Memory B cell (primary cell): ENCODE results near the gene ARAP2.
A peak's percentile ranks its signal among the peaks of the same experiment; 100 is the strongest.

Experiments used
- ATAC-seq: fragments of 150-1000 bp; cut with Tn5 transposase; 2 replicates; pipeline ENCODE4 v1.10.0; 2021; ENCODE audit warnings: low read depth, mild to moderate bottlenecking, moderate library complexity
- DNase-seq, 2 donors: peaks; one replicate each; pipeline ENCODE4 v3.0.0; 2022; ENCODE audit warnings: low spot score in 2 of 2
- H3K27ac Mint-ChIP-seq: one replicate; pipeline ENCODE4 v1.8.0; 2022; ENCODE audit warnings: mild to moderate bottlenecking, moderate library complexity, mixed read lengths
- H3K27me3 Mint-ChIP-seq: one replicate; pipeline ENCODE4 v1.8.0; 2022; ENCODE audit warnings: mixed read lengths
- H3K36me3 Mint-ChIP-seq: one replicate; pipeline ENCODE4 v1.8.0; 2022; ENCODE audit warnings: mild to moderate bottlenecking, mixed read lengths
- H3K4me1 Mint-ChIP-seq: one replicate; pipeline ENCODE4 v1.8.0; 2022; ENCODE audit warnings: mixed read lengths
- H3K4me3 Mint-ChIP-seq: one replicate; pipeline ENCODE4 v1.8.0; 2022; ENCODE audit warnings: mild to moderate bottlenecking, moderate library complexity, mixed read lengths
- H3K9me3 Mint-ChIP-seq: one replicate; pipeline ENCODE4 v1.8.0; 2022; ENCODE audit warnings: mixed read lengths

The ARAP2 gene

GRCh38 chr4:36173905-36174304, 70.4 kb downstream of the ARAP2 start:
- Mint-ChIP-seq H3K4me3 (no peak overlapping the region), H3K4me1 (peaks cover 2% of the 10 kb centered on the region), H3K27me3 (no peaks in the 10 kb centered on the region), H3K9me3 (no peaks in the 10 kb centered on the region), H3K36me3 (peaks cover 23% of the 10 kb centered on the region), H3K27ac (peak overlapping the region; percentile 85)
- DNase-seq (no peak), ATAC-seq (no peak)

- H3K9me3 Mint-ChIP-seq: no peaks in the 10 kb centered on the region
- DNase-seq (no peak), ATAC-seq (no peak)
- no peaks in the 10 kb centered on the region for H3K27me3 Mint-ChIP-seq
- no peak overlapping the region for H3K4me3 Mint-ChIP-seq
- H3K36me3 Mint-ChIP-seq: peaks cover 15% of the 10 kb centered on the region
- H3K27ac Mint-ChIP-seq: no peak overlapping the region
- H3K4me1 Mint-ChIP-seq: peaks cover 2% of the 10 kb centered on the region
Observed at GRCh38 chr4:36172656-36173055, 71.7 kb downstream of the ARAP2 start.

- ATAC-seq (no peak), DNase-seq (no peak)
- Mint-ChIP-seq H3K27ac (peak overlapping the region; percentile 56), H3K36me3 (peaks cover 16% of the 10 kb centered on the region), H3K4me1 (no peaks in the 10 kb centered on the region), H3K9me3 (no peaks in the 10 kb centered on the region), H3K27me3 (no peaks in the 10 kb centered on the region), H3K4me3 (no peak overlapping the region)
Observed at GRCh38 chr4:36168127-36168878, 76.0 kb downstream of the ARAP2 start.

- no peaks in the 10 kb centered on the region for H3K9me3 Mint-ChIP-seq
- no peaks in the 10 kb centered on the region for H3K27me3 Mint-ChIP-seq
- no peak overlapping the region for H3K4me3 Mint-ChIP-seq
- ATAC-seq: no peak
- no peak for DNase-seq
- H3K27ac Mint-ChIP-seq: no peak overlapping the region
- no peaks in the 10 kb centered on the region for H3K4me1 Mint-ChIP-seq
- peaks cover 23% of the 10 kb centered on the region for H3K36me3 Mint-ChIP-seq
Observed at GRCh38 chr4:36165631-36166005, 78.7 kb downstream of the ARAP2 start.

GRCh38 chr4:36164900-36165630, 79.2 kb downstream of the ARAP2 start:
- H3K4me1 Mint-ChIP-seq: no peaks in the 10 kb centered on the region
- DNase-seq (no peak), ATAC-seq (no peak)
- H3K27me3 Mint-ChIP-seq: no peaks in the 10 kb centered on the region
- H3K9me3 Mint-ChIP-seq: no peaks in the 10 kb centered on the region
- H3K36me3 Mint-ChIP-seq: peaks cover 22% of the 10 kb centered on the region
- H3K4me3 Mint-ChIP-seq: no peak overlapping the region
- no peak overlapping the region for H3K27ac Mint-ChIP-seq

- peak overlapping the region; percentile 43 for H3K27ac Mint-ChIP-seq
- peaks cover 24% of the 10 kb centered on the region for H3K36me3 Mint-ChIP-seq
- H3K4me1 Mint-ChIP-seq: no peaks in the 10 kb centered on the region
- no peak for ATAC-seq
- H3K4me3 Mint-ChIP-seq: no peak overlapping the region
- no peaks in the 10 kb centered on the region for H3K9me3 Mint-ChIP-seq
- no peak for DNase-seq
- no peaks in the 10 kb centered on the region for H3K27me3 Mint-ChIP-seq
Observed at GRCh38 chr4:36163198-36163597, 81.1 kb downstream of the ARAP2 start.

GRCh38 chr4:36159208-36159607, 85.1 kb downstream of the ARAP2 start:
- Mint-ChIP-seq H3K36me3 (peaks cover 36% of the 10 kb centered on the region), H3K27ac (no peak overlapping the region), H3K4me3 (no peak overlapping the region), H3K9me3 (no peaks in the 10 kb centered on the region), H3K27me3 (no peaks in the 10 kb centered on the region), H3K4me1 (peaks cover 10% of the 10 kb centered on the region)
- ATAC-seq (no peak), DNase-seq (no peak)

GRCh38 chr4:36152735-36153134, 91.6 kb downstream of the ARAP2 start:
- DNase-seq: no peak
- no peak for ATAC-seq
- peaks cover 10% of the 10 kb centered on the region for H3K4me1 Mint-ChIP-seq
- no peak overlapping the region for H3K27ac Mint-ChIP-seq
- no peak overlapping the region for H3K4me3 Mint-ChIP-seq
- H3K9me3 Mint-ChIP-seq: no peaks in the 10 kb centered on the region
- no peaks in the 10 kb centered on the region for H3K27me3 Mint-ChIP-seq
- H3K36me3 Mint-ChIP-seq: peaks cover 40% of the 10 kb centered on the region

- Mint-ChIP-seq H3K36me3 (peaks cover 28% of the 10 kb centered on the region), H3K4me3 (no peak overlapping the region), H3K4me1 (peaks cover 6% of the 10 kb centered on the region), H3K27ac (no peak overlapping the region), H3K9me3 (no peaks in the 10 kb centered on the region), H3K27me3 (no peaks in the 10 kb centered on the region)
- ATAC-seq: no peak
- DNase-seq: no peak
Observed at GRCh38 chr4:36142504-36142903, 101.8 kb downstream of the ARAP2 start.

- Mint-ChIP-seq H3K36me3 (peaks cover 23% of the 10 kb centered on the region), H3K27ac (no peak overlapping the region), H3K27me3 (no peaks in the 10 kb centered on the region), H3K4me1 (peaks cover 6% of the 10 kb centered on the region), H3K9me3 (no peaks in the 10 kb centered on the region), H3K4me3 (no peak overlapping the region)
- DNase-seq (no peak), ATAC-seq (no peak)
Observed at GRCh38 chr4:36141186-36141585, 103.1 kb downstream of the ARAP2 start.

GRCh38 chr4:36140421-36140820, 103.9 kb downstream of the ARAP2 start:
- Mint-ChIP-seq H3K27ac (no peak overlapping the region), H3K27me3 (no peaks in the 10 kb centered on the region), H3K4me1 (peaks cover 6% of the 10 kb centered on the region), H3K9me3 (no peaks in the 10 kb centered on the region), H3K4me3 (no peak overlapping the region), H3K36me3 (peaks cover 16% of the 10 kb centered on the region)
- DNase-seq (no peak), ATAC-seq (no peak)

- H3K4me3 Mint-ChIP-seq: no peak overlapping the region
- peaks cover 13% of the 10 kb centered on the region for H3K36me3 Mint-ChIP-seq
- no peaks in the 10 kb centered on the region for H3K9me3 Mint-ChIP-seq
- H3K4me1 Mint-ChIP-seq: peaks cover 6% of the 10 kb centered on the region
- no peak for ATAC-seq
- no peak for DNase-seq
- no peak overlapping the region for H3K27ac Mint-ChIP-seq
- no peaks in the 10 kb centered on the region for H3K27me3 Mint-ChIP-seq
Observed at GRCh38 chr4:36138220-36138619, 106.1 kb downstream of the ARAP2 start.

- no peaks in the 10 kb centered on the region for H3K9me3 Mint-ChIP-seq
- H3K4me1 Mint-ChIP-seq: peaks cover 4% of the 10 kb centered on the region
- H3K36me3 Mint-ChIP-seq: peaks cover 8% of the 10 kb centered on the region
- no peak for DNase-seq
- no peaks in the 10 kb centered on the region for H3K27me3 Mint-ChIP-seq
- H3K27ac Mint-ChIP-seq: no peak overlapping the region
- H3K4me3 Mint-ChIP-seq: no peak overlapping the region
- ATAC-seq: no peak
Observed at GRCh38 chr4:36137336-36137735, 107.0 kb downstream of the ARAP2 start.

GRCh38 chr4:36133658-36134057, 110.7 kb downstream of the ARAP2 start:
- Mint-ChIP-seq H3K4me1 (peaks cover 3% of the 10 kb centered on the region), H3K9me3 (no peaks in the 10 kb centered on the region), H3K36me3 (peaks cover 15% of the 10 kb centered on the region), H3K27me3 (no peaks in the 10 kb centered on the region), H3K4me3 (no peak overlapping the region), H3K27ac (no peak overlapping the region)
- DNase-seq: no peak
- no peak for ATAC-seq

GRCh38 chr4:36133086-36133485, 111.2 kb downstream of the ARAP2 start:
- H3K27me3 Mint-ChIP-seq: no peaks in the 10 kb centered on the region
- H3K4me1 Mint-ChIP-seq: peaks cover under 1% of the 10 kb centered on the region
- no peak overlapping the region for H3K27ac Mint-ChIP-seq
- ATAC-seq: no peak
- H3K9me3 Mint-ChIP-seq: no peaks in the 10 kb centered on the region
- H3K4me3 Mint-ChIP-seq: no peak overlapping the region
- H3K36me3 Mint-ChIP-seq: peaks cover 12% of the 10 kb centered on the region
- DNase-seq: no peak
